H9 (cell line): ENCODE measurements around the gene SLC22A13. TPM values are rescaled to one million over a fixed set of nuclear protein-coding genes. Genes with fewer than 3 reads are reported as not detected.

Experiments used
- DNase-seq: peaks from one replicate; pipeline ENCODE4 v3.0.0-alpha.2; 2017
- H2AFZ ChIP-seq: one replicate; pipeline ENCODE4 v1.6.1; 2013; ENCODE audit warnings: mild to moderate bottlenecking, low read length, control low read depth, moderate library complexity
- H2AK5ac ChIP-seq: 2 replicates; pipeline ENCODE4 v1.6.1; 2013; ENCODE audit warnings: low read length, control low read depth, mixed read lengths; ENCODE audit not compliant: insufficient read length
- H2BK120ac ChIP-seq: one replicate; pipeline ENCODE4 v1.6.1; 2013; ENCODE audit warnings: low read depth, mild to moderate bottlenecking, low read length, control low read depth, inconsistent platforms; ENCODE audit not compliant: poor library complexity, severe bottlenecking
- H2BK12ac ChIP-seq: 2 replicates; pipeline ENCODE4 v1.6.1; 2013; ENCODE audit warnings: low read length, control low read depth, mixed read lengths, low read depth; ENCODE audit not compliant: insufficient read length
- H2BK15ac ChIP-seq: 2 replicates; pipeline ENCODE4 v1.6.1; 2013; ENCODE audit warnings: low read depth, low read length, control low read depth
- H2BK20ac ChIP-seq: one replicate; pipeline ENCODE4 v1.6.1; 2013; ENCODE audit warnings: low read depth, mild to moderate bottlenecking, low read length, control low read depth, inconsistent platforms; ENCODE audit not compliant: poor library complexity, severe bottlenecking
- H2BK5ac ChIP-seq: 2 replicates; pipeline ENCODE4 v1.6.1; 2013; ENCODE audit warnings: low read length, control low read depth, mixed read lengths; ENCODE audit not compliant: insufficient read length
- H3K14ac ChIP-seq: 2 replicates; pipeline ENCODE4 v1.6.1; 2013; ENCODE audit warnings: low read length, control low read depth; ENCODE audit not compliant: insufficient read depth
- H3K18ac ChIP-seq: 2 replicates; pipeline ENCODE4 v1.6.1; 2013; ENCODE audit warnings: low read depth, mild to moderate bottlenecking, mixed read lengths, low read length, control low read depth; ENCODE audit not compliant: insufficient read length
- H3K23ac ChIP-seq: 2 replicates; pipeline ENCODE4 v1.6.1; 2013; ENCODE audit warnings: low read length, control low read depth, mixed read lengths, low read depth; ENCODE audit not compliant: insufficient read length
- H3K23me2 ChIP-seq: 2 replicates; pipeline ENCODE4 v1.6.1; 2013; ENCODE audit warnings: low read depth, mild to moderate bottlenecking, mixed read lengths, low read length, control low read depth; ENCODE audit not compliant: insufficient read length, poor library complexity, severe bottlenecking
- H3K27ac ChIP-seq: 2 replicates; pipeline ENCODE4 v1.5.1; 2013; ENCODE audit warnings: low read length, control low read depth, mixed read lengths, low read depth; ENCODE audit not compliant: insufficient read length
- H3K27me3 ChIP-seq: 2 replicates; pipeline ENCODE4 v1.6.1; 2013; ENCODE audit warnings: low read length, control low read depth, inconsistent platforms; ENCODE audit not compliant: insufficient read depth
- H3K4ac ChIP-seq: 2 replicates; pipeline ENCODE4 v1.6.1; 2013; ENCODE audit warnings: low read depth, mild to moderate bottlenecking, control low read depth, inconsistent platforms, low read length, moderate library complexity
- H3K4me1 ChIP-seq: 2 replicates; pipeline ENCODE4 v1.6.1; 2013; ENCODE audit warnings: low read length, control low read depth, inconsistent platforms; ENCODE audit not compliant: insufficient read depth
- H3K4me2 ChIP-seq: 2 replicates; pipeline ENCODE4 v1.6.1; 2013; ENCODE audit warnings: low read length, control low read depth, mixed read lengths; ENCODE audit not compliant: insufficient read length, insufficient read depth
- H3K56ac ChIP-seq: 2 replicates; pipeline ENCODE4 v1.6.1; 2013; ENCODE audit warnings: low read depth, mild to moderate bottlenecking, mixed read lengths, low read length, control low read depth; ENCODE audit not compliant: insufficient read length
- H3K79me1 ChIP-seq: 2 replicates; pipeline ENCODE4 v1.6.1; 2013; ENCODE audit warnings: low read depth, mild to moderate bottlenecking, moderate library complexity, low read length, control low read depth, inconsistent platforms; ENCODE audit not compliant: insufficient read depth, poor library complexity, severe bottlenecking
- H3K79me2 ChIP-seq: 2 replicates; pipeline ENCODE4 v1.6.1; 2013; ENCODE audit warnings: low read length, control low read depth, inconsistent platforms; ENCODE audit not compliant: insufficient read depth
- H3K9ac ChIP-seq: 2 replicates; pipeline ENCODE4 v1.6.1; 2013; ENCODE audit warnings: low read length, control low read depth, mixed read lengths; ENCODE audit not compliant: insufficient read length; ENCODE audit errors: extremely low read depth
- H3K9me3 ChIP-seq: one replicate; pipeline ENCODE4 v1.6.1; 2013; ENCODE audit warnings: low read depth, low read length, inconsistent platforms; ENCODE audit not compliant: control insufficient read depth
- H3T11ph ChIP-seq: one replicate; pipeline ENCODE4 v1.6.1; 2013; ENCODE audit warnings: mild to moderate bottlenecking, low read length, control low read depth, inconsistent platforms
- H4K20me1 ChIP-seq: one replicate; pipeline ENCODE4 v1.6.1; 2013; ENCODE audit not compliant: control insufficient read depth, insufficient read length, insufficient read depth
- H4K5ac ChIP-seq: 2 replicates; pipeline ENCODE4 v1.6.1; 2013; ENCODE audit warnings: low read depth, mild to moderate bottlenecking, mixed read lengths, low read length, control low read depth; ENCODE audit not compliant: insufficient read length
- H4K8ac ChIP-seq: replicated peaks from 2 replicates; pipeline ENCODE4 v1.6.1; 2013; ENCODE audit warnings: low read length, control low read depth, mixed read lengths, low read depth; ENCODE audit not compliant: insufficient read length
- H4K91ac ChIP-seq: 2 replicates; pipeline ENCODE4 v1.6.1; 2013; ENCODE audit warnings: low read depth, mild to moderate bottlenecking, moderate library complexity, mixed read lengths, low read length, control low read depth; ENCODE audit not compliant: insufficient read length
- H3K27ac Mint-ChIP-seq, 3 experiments: 2 replicates in 2 of 3; 3 replicates in 1 of 3; pipeline ENCODE4 v1.8.0; 2020 to 2021; ENCODE audit warnings: mixed read lengths in 3 of 3, mild to moderate bottlenecking in 1 of 3, moderate library complexity in 1 of 3
- H3K27me3 Mint-ChIP-seq: 2 replicates; pipeline ENCODE4 v1.8.0; 2021; ENCODE audit warnings: low read depth, mild to moderate bottlenecking, moderate library complexity, mixed read lengths
- H3K36me3 Mint-ChIP-seq, 3 experiments: 2 replicates in 2 of 3; 3 replicates in 1 of 3; pipeline ENCODE4 v1.8.0; 2020 to 2021; ENCODE audit warnings: low read depth in 3 of 3, mixed read lengths in 3 of 3; ENCODE audit not compliant: insufficient read depth in 1 of 3
- H3K4me1 Mint-ChIP-seq, 2 experiments: 2 replicates each; pipeline ENCODE4 v1.8.0; 2020; ENCODE audit warnings: mixed read lengths in 2 of 2
- H3K4me3 Mint-ChIP-seq, 2 experiments: 2 replicates in 1 of 2; 3 replicates in 1 of 2; pipeline ENCODE4 v1.8.0; 2020 to 2021; ENCODE audit warnings: mild to moderate bottlenecking in 2 of 2, mixed read lengths in 2 of 2, moderate library complexity in 1 of 2
- H3K9me3 Mint-ChIP-seq, 2 experiments: 2 replicates in 1 of 2; 3 replicates in 1 of 2; pipeline ENCODE4 v1.8.0; 2020; ENCODE audit warnings: mild to moderate bottlenecking in 2 of 2, mixed read lengths in 2 of 2, moderate library complexity in 1 of 2
- CTCF ChIP-seq: fragments of 200-600 bp; sonication (generic); conservative IDR thresholded peaks from 3 replicates; pipeline ENCODE4 v1.8.0; 2021; ENCODE audit warnings: antibody characterized with exemption, mild to moderate bottlenecking
- WGBS: extraction: QIAGEN DNeasy Blood & Tissue Kit; methylation state at CpG from one replicate; pipeline ENCODE4 v1.1.7; 2013; ENCODE audit warnings: missing lambda C conversion rate, low lambda C conversion rate, mixed read lengths; ENCODE audit not compliant: insufficient read length; ENCODE audit errors: extremely low coverage; 5-methylcytosine and 5-hydroxymethylcytosine counted together
- total RNA-seq: library from RNA; stranded (reverse); gene quantifications from 2 replicates; pipeline ENCODE4 v1.2.1, GENCODE V29; 2021

Gene SLC22A13
- total RNA-seq, 1 experiment from 2014 or later = not detected

GRCh38 chr3:38313263-38313662 lies 47.7 kb downstream of the SLC22A13 start:
- no peak overlapping the region for H2BK12ac ChIP-seq
- no peak overlapping the region for H3K4ac ChIP-seq
- H3K14ac ChIP-seq = no peak overlapping the region; the same call in 1 of the 2 replicates
- no peaks in the 10 kb centered on the region for H4K20me1 ChIP-seq
- no peak overlapping the region for H2BK15ac ChIP-seq
- no peak overlapping the region for H2AFZ ChIP-seq
- Mint-ChIP-seq H3K27me3 (peaks cover 3% of the 10 kb centered on the region), H3K36me3 (no peaks in the 10 kb centered on the region), H3K9me3 (no peaks in the 10 kb centered on the region), H3K27ac (no peak overlapping the region), H3K4me3 (no peak overlapping the region), H3K4me1 (peaks cover 0 to 10% of the 10 kb centered on the region in 2 experiments; a peak in 3 of 4 replicates)
- no peaks in the 10 kb centered on the region for H3K4me1 ChIP-seq
- H4K5ac ChIP-seq = no peak overlapping the region
- no peaks in the 10 kb centered on the region for H3K79me1 ChIP-seq
- H2BK20ac ChIP-seq = no peak overlapping the region
- TF ChIP-seq CTCF = no peak
- H3K4me2 ChIP-seq = no peak overlapping the region
- no peak overlapping the region for H3K9ac ChIP-seq
- H3K9me3 ChIP-seq = no peaks in the 10 kb centered on the region
- H3K27me3 ChIP-seq = no peaks in the 10 kb centered on the region
- H2BK5ac ChIP-seq = no peak overlapping the region
- no peak overlapping the region for H2AK5ac ChIP-seq
- H3K56ac ChIP-seq = no peak overlapping the region
- no peaks in the 10 kb centered on the region for H3K79me2 ChIP-seq
- H4K8ac ChIP-seq = no peak overlapping the region
- no CpG with 5 or more reads among the region's 5 CpGs for WGBS
- H2BK120ac ChIP-seq = no peak overlapping the region
- no peak overlapping the region for H3K18ac ChIP-seq
- H3T11ph ChIP-seq = no peak overlapping the region
- H3K23me2 ChIP-seq = no peaks in the 10 kb centered on the region
- H3K23ac ChIP-seq = no peak overlapping the region
- no peak overlapping the region for H4K91ac ChIP-seq
- no peak for DNase-seq
- no peak overlapping the region for H3K27ac ChIP-seq
